GM21526 (cell line): ENCODE results near the gene RTP3.
A peak's percentile ranks its signal among the peaks of the same experiment; 100 is the strongest.
"Not testable (repeated sequence)": the region's sequence is repeated elsewhere in the genome, so short reads cannot be mapped to it uniquely, and the experiment has no call there.

Source experiments
- ATAC-seq: cut with Tn5 transposase; IDR thresholded peaks from one replicate; pipeline ENCODE4 v1.9.1; 2021; ENCODE audit warnings: moderate library complexity; ENCODE audit not compliant: unreplicated experiment, low FRiP score

The RTP3 gene

GRCh38 chr3:46516521-46516920, 18.7 kb downstream of the RTP3 start:
- ATAC-seq: no peak

DNA sequence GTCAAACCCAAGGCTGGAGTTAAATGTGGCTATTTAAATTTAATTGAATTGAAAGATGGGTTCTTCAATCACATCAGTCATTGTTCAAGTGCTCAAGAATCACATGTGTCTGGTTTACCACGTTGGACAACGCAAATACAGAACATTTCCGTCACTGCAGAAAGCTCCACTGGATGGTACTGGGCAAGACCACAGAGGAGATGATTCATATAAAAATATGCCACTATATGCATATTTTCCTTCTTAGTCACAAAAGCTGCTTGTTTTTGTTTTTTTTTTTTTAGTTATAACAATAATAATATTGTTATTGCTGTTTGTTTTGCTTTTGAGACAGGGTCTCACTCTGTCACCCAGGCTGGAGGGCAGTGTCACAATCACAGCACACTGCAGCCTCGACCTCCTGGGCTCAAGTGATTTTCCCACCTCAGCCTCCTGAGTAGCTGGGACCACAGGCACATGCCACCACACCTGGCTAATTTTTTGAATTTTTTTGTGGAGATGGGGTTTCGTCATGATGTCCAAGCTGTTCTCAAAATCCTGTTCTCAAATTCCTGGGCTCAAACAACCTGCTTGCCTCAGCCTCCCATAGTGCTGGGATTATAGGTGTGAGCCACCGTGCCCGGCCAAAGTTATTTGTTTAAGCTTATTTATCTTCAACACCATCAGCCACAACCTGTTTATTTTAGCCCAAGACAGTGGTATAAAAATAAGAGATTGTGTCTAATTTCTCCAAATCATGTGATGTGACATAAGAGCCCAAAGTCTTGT, 19.4 kb downstream of the RTP3 start:
- no peak for ATAC-seq

DNA sequence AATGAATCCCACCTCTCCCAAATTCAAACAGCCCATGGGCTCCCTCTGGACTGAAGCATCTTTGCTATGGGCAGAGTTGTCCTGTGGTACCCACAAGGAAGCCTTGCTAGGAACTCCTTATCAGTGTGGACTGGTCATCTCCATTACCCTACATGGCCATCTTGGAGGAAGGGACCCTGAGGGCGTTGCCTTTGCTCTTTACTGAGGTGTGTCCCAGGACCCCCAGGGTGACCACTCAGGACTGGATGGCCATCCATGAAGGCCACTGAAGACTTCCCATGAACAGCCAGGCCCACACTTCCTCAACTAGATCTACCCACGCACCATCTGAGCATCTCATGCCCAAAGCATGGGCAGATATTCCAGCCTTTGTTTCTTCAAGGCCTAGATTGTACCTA, 20.0 kb downstream of the RTP3 start:
- no peak for ATAC-seq

GRCh38 chr3:46519952-46520351, 22.2 kb downstream of the RTP3 start:
- ATAC-seq: no peak

GRCh38 chr3:46520531-46520930, 22.8 kb downstream of the RTP3 start:
- no peak for ATAC-seq

DNA sequence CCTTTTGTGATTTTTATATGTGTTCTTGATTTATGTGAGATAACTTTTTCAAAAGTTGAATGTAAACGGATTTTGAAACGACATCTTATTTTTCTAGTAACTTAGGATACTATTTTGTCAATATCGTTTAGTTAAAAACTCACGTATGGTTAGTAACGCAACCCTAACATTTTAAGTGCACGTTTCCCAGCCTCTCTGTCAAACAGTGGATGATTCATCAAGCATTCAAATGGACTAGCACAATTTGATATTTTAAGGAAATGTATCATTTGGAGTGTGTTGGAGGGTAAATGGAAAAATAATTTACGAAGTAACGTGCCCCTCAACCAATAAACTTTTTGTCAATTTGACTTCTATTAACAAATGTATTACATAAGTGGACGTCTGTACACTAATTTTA, 23.3 kb downstream of the RTP3 start:
- ATAC-seq: no peak

DNA sequence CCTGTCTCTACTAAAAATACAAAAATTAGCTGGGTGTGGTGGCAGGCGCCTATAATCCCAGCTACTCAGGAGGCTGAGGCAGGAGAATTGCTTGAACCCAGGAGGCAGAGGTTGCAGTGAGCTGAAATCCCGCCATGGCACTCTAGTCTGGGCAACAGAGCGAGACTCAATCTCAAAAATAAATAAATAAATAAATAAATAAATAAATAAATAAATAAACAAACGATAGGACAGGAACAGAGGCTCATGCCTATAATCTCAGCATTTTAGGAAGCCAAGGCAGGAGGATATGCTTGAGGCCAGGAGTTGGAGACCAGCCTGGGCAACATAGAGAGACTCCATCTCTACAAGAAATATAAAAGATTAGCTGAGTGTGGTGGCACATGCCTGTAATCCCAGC, 24.4 kb downstream of the RTP3 start:
- ATAC-seq: not testable (repeated sequence)

DNA sequence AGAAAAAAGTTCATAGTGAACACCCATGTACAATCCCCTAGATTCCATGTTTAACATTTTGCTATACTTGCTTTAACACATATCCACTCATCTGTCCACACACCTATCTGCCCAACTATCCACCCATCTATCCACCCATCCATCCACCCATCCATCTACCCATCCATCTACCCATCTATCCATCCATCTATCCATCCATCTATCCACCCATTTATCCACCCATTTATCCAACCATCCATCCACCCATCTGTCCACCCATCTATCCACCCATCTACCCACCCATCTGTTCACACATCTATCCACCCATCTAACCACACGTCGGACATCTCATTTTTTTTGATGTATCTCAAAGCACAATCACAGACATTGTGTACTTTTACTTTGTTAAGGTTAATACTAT, 25.8 kb downstream of the RTP3 start:
- no peak for ATAC-seq

GRCh38 chr3:46524008-46524407, 26.2 kb downstream of the RTP3 start:
- no peak for ATAC-seq

DNA sequence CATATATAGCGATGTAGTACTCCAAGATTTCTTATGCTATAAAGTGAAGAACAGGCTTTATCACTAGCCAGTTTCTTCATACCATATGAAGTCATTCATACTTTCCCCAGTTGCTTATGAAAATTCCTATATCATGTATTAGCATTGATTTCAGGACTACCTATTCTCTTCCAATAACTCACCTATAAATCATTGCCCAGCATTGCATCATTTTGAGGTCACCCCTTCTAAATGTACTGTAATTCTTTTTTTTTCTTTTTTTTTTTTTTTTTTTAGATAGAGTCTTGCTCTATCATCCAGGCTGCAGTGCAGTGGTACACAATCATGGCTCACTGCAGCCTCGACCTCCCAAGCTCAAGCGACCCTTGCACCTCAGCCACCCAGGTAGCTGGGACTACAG, 27.1 kb downstream of the RTP3 start:
- no peak for ATAC-seq

DNA sequence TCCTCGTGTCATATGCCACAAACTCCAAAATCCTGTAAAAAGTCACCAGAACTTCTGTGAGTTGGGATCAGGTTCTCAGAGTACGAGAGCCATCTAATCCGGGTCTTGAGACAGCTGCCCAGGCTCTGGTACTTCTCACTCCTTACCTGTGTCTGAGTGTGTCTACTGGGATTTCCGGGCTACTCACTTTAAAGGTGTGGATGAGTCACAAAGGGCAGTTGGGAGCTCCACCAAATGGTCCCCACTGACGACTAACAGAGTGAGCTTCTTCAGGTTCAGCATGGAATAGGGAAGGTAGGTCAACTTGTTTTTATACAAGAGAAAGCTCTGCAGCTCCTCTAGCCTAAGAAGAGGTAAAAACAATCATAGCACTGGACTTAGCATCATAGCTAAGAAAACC, 29.5 kb downstream of the RTP3 start:
- no peak for ATAC-seq

DNA sequence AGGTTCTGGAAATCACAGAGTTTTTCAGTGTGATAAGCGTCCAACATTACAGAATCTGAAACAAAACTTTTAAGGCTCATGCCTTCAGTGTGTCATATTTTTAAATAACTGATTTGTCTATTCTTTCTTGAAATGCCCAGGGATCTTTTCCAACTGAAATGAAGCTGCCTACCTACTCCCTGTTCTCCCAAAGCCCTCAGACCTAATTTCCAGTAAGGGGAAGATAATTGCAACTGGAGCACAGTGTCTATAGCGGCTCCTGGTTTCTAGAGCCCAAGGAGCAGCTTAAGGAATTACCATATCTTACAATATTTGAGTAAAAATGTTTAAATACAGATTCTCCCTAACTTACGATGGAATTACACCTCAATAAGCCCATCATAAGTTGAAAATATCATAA, 35.3 kb downstream of the RTP3 start:
- no peak for ATAC-seq

GRCh38 chr3:46535746-46536145, 38.0 kb downstream of the RTP3 start:
- ATAC-seq: no peak

DNA sequence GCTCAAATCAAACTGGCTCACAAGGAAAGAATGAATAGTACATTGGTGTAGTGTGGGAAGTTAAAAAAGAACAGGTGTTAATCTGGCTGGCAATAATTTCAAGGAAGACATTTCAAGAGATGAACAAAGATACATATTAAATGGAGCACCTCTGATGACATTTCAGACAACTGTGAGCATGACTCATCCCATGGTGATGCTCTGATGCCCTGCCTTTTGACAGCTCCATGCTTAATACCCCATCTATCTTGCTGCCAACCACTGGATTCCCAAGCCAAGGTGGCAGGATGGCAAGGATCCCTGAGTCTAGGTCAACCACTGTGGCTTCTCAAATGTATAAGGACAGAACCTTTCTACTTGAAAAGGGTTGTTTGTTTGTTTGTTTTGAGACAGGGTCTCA, 39.0 kb downstream of the RTP3 start:
- ATAC-seq: no peak

GRCh38 chr3:46537316-46537715, 39.5 kb downstream of the RTP3 start:
- no peak for ATAC-seq

GRCh38 chr3:46537779-46538178, 40.0 kb downstream of the RTP3 start:
- no peak for ATAC-seq

DNA sequence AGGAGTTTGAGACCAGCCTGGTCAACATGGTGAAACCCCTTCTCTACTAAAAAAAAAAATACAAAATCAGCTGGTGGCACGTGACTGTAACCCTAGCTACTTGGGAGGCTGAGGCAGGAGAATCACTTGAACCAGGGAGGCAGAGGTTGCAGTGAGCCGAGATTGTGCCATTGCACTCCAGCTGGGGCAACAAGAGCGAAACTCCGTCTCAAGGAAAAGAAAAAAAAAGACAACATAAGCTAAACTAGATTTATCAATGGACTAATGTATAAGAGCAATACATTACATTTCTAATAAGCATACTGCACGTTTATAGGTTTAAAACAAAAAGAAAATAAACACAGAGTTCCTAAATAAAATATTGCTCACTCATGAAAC, 40.6 kb downstream of the RTP3 start:
- not testable (repeated sequence) for ATAC-seq

DNA sequence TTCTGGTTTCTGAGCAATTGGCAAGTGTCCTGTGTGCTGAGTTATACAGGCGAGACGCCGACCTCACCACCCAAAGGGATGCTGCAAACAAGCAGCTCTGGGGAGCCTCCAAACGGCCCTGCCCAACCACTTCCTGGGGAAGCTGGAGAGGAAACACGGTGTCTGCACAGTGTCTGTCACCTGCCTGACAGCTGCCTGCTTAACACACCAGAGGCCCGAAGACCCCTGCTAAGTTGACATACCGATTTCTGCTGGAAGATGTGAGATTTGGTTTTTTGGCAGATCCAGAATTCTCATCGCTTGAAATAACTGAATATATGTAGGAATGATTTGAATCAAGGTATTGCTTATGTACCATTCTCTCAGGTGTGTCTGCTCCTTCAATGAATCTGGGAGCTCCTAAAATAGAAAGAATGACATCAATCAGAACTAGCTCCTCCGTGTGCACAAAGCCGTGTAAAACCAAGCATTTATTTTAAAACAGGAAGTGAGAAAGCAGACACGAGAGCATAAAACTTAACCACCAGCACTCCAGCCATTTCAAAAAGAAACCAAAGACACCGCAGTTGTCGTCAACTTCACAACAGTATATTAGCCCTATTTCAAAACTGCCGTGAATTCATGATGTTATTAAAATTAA, 41.1 kb downstream of the RTP3 start:
- peak; percentile 76 for ATAC-seq

DNA sequence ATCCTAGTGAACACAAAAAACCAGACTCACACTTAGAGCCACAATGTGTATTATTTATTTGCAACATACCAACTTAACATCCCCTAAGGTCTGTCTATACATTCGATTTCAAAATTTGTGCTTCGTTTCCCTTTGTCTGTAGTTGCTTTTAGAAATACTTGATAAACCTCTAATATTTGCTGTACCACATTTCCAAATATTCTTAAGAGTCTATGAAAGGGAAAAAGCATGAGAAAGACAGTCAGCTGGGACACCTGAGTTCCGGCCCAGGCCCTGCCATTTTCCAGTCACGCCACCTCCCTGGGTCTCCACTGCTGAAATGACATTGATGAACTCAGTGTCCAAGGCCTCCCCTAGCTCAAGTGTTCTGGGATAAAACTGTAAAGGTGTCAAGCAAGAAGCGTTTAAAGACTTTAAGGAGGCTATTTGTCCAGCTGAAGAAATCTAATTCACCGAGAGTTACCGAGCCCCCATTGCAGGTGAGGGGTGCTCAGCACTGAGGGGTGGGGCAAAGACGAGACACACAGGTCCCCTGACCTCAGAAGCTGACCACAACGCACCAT, 41.7 kb downstream of the RTP3 start:
- ATAC-seq: no peak

DNA sequence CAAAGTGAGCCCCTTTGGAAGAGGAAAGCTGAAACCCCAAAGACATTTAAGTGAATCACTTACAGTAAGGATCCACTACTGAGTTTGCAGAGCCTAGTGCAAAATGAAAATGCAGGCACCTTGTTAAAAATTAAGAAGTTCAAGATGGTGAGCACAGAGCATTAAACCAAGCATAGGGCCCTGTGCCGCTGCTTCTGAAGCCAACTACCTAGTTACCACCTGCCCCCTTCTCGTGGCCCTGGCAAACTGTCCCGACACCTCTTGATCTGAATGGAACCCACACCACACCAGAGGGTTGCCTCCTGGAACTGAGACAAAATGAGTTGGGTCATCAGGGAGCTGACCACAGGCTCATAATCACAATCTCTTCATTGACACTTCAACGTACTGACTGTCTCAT, 42.8 kb downstream of the RTP3 start:
- ATAC-seq: no peak

GRCh38 chr3:46541835-46542234, 44.1 kb downstream of the RTP3 start:
- no peak for ATAC-seq

- no peak for ATAC-seq
Observed at GRCh38 chr3:46542344-46542743, 44.6 kb downstream of the RTP3 start.
